NCI-H526 (cell line): ENCODE results near the gene PCDH17.

Source experiments
- DNase-seq, 2 experiments: peaks; one replicate each; lab custom pipeline; 2025; lab: John Stamatoyannopoulos, UW

The PCDH17 gene

DNA sequence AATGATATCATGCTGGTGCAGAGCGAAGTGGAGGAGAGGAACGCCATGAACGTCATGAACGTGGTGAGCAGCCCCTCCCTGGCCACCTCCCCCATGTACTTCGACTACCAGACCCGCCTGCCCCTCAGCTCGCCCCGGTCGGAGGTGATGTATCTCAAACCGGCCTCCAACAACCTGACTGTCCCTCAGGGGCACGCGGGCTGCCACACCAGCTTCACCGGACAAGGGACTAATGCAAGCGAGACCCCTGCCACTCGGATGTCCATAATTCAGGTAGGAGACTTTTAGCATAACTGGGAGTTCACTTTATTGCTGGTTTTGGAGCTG lies 3.3 kb downstream of the PCDH17 start:
- no peak for DNase-seq

DNA sequence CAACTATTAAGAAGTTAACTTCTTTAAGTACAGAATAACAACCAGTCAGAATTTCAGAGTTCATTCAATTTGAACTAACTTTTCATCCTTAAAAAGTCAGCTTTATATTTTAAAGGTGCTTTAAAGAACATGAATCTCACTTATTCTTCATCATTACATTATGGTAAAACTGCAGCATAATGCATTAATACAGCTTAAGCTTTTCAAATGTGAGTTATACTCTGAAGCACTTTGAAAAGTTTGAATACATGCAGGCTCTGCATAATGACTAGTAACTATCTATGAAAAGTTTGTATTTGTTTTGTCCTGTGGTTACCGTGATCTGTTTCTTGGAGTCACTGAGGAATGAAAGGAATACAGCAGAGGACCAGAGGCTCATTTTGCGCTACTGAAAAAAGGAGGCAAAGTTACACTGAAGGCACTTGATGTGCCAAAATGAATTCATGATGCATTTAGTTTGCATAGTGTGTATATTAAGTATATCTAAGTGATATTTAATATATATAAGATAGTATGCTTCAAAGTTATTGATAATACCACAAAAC lies 4.1 kb downstream of the PCDH17 start:
- no peak for DNase-seq

DNA sequence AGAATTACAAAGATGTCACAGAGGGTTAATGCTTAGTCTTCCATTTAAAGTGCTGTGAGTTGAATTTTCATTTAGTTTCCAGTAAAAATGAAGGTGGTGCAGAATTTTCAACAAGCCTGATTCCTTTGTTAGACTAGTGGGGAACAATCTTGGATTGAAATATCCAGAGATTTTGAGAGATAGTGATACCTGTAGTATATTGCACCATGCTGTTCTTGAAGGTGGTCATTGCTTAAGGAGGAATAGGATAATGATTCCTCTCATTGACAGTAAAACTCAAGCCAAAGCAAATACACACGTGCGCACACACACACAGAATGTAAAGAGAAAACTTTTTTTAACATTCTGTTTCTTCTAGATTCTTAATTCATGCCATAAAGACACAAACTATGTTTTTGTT lies 5.3 kb downstream of the PCDH17 start:
- DNase-seq = no peak

DNA sequence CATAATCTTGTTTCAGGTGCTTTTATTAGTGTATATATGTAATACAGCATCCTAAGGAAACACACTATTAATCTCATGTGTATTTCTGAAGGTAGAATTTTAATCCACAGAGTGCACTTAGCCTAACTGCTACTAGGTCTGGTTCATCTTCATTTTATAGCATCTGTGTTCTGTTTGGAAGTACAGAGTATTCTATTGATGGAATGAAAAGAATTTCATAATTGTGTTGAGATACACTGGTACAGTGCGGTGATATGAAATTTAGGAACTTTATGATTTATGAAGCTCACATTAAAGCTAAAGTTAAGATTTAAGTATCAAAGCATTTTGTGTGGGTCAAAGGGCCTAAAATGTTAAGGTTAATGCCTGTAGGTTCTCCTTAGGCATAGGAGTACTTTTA lies 6.0 kb downstream of the PCDH17 start:
- no peak for DNase-seq

DNA sequence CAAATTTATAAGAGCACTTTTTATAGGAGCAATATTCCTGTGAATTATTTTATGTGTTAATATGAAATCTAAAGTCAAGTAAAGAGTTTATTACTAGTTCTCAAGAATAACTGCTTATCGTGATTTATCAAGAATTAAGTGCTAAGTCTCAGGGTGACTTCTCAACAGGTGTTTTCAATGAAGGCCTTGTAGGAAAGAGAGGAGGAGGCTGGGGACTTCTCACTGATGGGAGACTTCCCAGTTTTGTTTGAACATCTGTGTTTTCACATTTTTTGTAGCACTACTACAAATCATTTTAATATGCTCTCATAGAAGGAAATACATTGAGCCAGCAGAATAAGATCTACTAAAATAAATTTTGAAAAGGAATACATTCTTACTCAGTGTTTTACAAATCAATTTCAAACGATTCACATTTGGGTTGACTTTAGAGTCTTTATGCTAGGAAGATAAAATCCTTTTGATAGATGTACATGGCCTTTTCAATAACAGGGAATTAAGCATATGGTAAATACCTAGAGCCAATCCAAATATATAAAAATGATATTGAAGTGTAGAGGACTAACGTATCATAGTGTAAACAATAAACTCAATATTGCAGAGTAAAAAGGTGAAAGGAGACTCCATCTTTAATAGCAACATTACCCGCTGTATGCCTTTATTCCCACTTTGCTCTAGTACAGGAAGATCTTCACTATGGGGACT lies 6.8 kb downstream of the PCDH17 start:
- no peak for DNase-seq

DNA sequence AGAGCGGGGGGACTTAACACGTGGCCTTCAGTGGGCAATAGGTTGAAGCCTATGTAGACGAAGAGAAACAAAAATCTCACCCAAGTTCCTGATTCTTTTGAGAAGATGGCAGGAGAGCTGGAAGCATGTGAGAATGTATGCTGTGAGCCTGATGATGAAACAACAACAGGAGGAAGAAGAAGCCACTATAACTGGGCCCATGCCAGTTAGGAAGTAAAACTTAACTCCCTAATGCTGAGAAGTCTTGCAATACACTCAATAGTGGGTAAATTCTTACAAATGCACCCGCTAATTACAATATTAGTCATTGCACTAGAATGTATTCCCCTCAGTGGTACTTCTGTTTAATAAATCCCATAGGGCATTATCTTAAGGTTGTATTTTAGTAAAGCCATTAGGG lies 9.1 kb downstream of the PCDH17 start:
- DNase-seq = no peak

DNA sequence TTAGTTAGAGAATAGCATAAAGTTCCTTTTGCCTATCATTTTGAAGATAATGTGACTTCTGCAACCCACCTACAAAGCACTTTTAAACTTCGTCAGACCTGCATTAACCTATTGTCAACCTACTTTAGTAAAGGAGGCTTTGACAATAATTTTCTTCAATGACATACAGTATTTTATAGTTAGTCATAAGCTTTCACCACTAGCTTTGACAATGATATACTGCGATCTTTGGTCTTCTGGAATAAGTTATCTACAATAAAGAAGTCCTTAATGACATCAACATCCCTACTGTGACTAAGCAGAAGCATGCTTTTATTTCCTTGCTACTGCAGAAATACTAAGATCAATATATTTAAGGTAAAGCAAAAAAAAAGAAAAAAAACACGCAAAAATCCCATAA lies 9.5 kb downstream of the PCDH17 start:
- no peak for DNase-seq

DNA sequence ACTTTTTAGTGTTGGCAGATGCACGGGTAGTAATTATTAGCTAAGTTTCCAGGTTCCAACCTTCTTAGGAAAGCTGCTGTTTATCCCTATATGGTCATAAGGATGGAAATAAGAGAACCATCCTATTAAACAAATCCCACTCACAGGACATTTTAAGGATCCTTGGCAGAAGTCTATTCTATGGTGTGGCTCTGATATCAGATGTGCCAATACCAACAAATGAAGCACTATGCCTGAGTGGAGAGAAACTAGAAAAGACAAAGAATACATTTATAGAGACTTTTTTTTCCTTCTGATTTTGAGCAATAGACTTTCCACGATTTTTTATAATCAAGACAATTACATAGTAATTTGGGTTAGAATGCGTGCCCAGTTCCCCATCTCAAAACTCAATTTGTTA lies 12.6 kb downstream of the PCDH17 start:
- DNase-seq = no peak

DNA sequence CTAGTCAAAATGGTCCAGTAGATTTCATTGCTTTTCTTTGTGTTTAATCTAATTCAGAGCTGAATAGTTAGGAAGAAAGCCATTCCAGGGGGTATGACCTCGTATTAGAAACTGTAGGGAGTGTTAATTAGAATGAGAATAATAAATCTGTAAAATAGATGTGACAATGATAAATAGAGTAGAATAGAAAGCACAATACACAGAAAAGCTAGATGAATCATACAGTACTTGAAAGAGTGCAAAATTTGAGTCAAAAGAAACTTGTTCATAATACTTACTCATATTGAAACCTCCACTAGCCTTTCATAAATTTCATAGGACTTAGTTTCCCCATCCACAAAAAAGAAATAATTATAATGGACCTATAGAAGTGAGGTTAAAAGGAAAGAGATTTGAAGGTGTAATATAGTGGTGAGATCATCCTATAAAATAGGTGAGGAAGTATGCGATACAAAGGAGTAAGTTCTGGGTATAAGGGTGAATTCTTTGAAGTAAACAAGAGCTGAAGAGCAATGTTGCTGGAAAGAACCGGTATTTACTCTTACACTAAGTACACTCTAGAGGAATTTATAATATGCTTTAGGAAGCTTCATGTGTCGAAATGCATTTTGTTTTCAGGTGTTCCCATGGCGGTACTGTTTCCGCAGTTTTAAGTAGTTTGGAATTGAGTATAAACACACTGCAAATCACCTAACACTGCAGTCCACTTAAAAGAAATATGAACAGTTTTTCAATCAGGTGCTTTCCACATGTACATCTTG lies 21.9 kb downstream of the PCDH17 start:
- no peak for DNase-seq

DNA sequence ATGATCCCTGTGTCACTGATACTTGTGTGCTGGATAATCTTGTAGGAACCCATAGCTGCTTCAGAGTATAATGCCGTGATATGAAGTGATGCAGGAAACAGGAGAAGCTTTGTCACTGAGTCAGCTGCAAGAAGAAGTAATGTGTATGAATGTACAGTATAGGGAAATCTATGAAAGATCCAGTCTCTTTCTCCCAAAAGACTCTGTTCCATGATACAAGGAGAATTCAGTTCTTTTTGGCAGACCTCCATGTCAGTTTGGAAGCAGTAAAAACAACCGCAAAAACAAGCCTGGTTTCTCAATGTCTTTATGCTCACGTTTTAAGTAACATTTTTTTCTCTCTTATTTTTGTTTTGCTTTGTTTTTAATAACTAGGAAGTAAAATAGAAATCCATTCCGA lies 33.9 kb downstream of the PCDH17 start:
- no peak for DNase-seq

DNA sequence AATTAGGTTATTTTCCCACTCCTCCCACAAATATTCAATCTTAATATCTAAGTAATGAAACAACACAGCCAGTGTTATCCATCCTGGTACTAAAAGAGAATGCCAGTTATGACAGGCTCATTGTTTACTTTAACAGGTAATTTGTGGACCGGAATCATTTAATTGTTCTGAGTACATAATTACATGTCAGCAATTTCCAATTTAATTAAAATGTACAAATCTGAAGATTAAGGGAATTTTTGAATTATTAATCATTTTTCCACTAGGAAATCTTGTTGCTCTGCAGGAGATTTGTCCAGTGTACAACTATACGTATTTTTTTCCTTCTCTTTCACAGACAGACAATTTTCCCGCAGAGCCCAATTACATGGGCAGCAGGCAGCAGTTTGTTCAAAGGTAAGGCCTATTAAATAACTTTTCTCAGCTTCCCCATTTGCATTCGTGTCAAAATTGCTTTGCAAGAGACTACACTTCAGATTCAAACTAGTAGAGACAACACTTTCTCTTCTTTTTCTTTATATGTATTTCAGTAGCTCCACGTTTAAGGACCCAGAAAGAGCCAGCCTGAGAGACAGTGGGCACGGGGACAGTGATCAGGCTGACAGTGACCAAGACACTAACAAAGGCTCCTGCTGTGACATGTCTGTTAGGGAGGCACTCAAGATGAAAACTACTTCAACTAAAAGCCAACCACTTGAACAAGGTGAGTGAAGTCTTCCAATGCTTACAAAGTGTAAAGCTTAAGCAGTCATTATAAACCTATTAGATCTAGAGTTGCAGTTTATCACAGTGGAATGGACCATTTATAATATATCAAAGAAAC lies 34.8 kb downstream of the PCDH17 start:
- DNase-seq = no peak

DNA sequence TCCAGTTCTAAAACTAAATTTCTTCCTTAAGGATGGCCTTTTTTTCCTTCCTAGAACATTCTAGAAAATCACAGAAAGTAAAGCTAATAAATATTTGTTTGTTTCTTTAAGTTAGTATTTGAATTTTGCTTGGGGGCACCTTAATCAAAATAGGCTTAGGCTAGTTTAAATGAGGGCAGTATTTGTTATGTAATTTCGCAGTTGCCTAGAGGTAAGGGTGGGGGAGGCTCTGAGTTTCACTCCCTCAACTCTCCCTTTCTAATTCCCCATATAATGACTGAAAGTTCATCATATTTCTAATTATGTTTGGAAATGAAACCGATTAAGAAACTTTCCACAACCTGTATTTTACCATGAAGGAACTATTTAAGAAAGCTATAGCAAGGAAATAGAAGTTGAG lies 40.6 kb downstream of the PCDH17 start:
- no peak for DNase-seq

DNA sequence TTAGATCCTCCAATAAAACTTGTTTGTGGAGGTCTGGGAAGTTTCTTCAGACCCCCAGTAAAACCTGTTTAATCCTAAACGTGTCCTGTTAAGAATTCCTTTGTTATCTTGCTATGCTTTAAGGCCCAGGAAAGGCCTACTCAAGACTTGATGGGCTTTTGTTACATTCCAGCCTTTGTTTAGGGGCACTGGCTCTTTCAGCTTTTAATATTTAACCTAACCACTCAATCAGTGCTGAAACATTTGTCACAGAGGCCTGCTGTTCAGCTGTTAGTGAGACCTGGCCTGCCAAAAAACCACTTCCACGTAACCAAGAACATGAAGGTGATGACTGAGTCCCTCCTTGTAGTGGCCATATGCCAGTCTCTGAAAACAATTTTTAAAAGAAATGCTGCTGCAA lies 41.7 kb downstream of the PCDH17 start:
- no peak for DNase-seq

DNA sequence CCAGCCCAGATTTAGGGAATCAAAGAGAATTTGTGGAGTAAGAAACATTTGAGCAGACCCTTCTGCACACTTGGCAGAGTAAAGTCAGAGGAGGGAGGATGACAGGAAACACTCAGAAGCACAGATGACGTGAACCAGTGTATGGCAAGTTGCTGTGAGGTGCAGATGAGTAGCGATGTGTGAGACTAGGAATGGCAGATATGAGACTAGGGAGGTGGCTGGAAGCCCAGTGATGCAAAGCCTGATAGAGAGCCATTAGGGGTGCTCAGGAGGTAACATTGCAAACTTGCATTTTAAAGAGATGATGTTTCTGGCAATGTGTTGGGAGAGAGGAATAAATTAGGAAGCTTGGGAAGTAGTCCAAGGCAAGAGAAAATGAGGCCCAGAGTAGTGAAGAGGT lies 44.0 kb downstream of the PCDH17 start:
- no peak for DNase-seq

DNA sequence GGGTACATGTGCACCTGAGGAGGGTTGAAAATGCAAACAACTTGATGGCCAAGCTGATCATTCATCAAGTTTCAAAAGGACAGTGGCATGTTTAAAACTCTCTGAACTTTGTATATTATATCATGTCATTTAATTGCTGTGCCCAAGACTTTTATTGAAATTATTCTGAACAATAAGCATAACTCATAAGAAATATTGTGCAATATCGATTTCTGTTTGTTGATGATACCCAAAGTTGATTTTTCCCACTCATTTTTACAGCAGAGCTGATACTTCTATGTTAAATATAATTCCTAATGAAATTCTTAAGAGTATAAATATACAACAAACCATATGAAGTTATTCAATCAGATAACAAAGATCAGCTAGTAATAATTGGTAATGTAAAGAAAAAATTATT lies 49.1 kb downstream of the PCDH17 start:
- DNase-seq = no peak

DNA sequence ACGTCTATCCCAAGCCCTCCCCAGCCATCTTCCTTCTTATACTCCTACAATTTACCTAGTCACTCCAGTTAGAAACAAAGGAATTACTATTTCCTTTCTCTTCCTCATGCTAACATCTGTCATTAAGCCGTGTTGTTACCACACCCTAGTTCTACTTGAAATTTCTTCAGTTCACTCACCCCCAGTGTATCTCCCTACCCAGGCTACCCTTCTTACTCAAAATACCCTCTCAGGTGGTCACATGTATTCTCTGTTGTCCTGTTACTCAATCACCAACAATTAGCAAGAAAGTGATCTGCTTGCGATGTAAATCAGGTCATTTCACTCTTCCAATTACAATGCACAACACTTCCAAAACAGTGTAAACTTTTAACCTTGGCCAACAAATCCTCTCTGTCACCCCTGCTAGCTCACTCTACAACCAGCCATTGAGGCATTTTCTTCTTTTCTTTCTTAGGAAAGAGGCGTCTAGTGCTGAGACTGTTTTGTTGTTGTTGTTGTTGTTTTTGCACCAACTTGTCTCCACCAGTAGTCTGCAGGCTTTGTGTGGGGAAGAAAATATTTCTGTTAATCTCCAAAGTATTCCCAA lies 50.7 kb downstream of the PCDH17 start:
- no peak for DNase-seq

DNA sequence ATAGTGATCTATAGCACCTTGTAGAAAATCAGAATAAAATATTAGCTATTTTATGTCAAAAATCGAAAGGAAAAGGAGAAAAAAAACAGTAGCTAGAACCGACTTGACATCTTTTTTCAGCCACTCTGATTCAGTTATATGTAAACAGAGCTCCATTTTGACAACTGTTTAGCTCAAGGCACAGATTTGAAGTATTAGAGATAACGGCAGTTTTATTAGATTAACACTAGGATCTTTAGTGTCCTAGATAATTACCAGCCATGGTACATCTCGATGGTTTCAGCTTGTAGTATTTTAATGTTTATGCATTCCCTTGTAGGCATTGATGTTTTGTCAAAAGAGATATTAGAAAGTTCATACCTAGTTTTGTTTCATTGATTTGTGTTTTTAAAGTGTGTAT lies 67.3 kb downstream of the PCDH17 start:
- no peak for DNase-seq

DNA sequence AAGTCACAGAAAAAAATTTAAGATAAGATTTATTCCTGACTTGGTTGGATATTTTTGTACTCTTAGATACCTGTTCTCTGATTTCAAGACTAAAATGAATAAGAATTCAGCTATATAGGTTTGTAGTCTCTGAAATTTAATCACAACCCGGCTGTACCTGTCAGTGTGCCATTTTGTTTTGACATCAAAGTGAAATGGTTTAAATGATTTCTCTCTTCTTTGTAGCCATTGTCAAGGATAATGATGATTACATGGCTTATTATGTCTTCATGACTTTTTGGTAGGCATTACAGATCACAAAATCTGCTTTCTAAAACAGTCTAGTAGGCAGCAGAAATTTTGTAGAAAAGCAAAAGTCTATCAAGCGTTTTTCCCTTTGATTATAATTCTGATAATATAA lies 72.5 kb downstream of the PCDH17 start:
- no peak for DNase-seq

DNA sequence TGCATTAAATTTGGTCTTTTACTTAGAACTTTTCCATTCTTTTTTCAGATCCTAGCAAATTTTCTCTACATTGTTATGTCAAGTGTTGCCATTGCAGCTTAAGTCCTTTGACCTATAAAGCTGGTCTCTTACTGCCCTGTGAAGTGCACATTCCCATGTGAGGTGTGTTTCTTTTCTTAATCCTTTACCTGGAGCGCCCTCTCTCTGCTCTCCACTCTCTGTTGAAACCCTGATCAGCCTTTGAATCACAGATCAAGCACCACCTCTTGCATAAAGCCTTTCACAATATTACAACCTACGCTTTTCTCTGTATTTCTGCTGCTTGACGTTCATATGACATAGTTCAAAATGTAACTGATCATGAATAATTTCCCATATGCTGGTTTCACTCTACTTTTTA lies 84.8 kb downstream of the PCDH17 start:
- DNase-seq = peak in 1 of 2 experiments; percentile 2

DNA sequence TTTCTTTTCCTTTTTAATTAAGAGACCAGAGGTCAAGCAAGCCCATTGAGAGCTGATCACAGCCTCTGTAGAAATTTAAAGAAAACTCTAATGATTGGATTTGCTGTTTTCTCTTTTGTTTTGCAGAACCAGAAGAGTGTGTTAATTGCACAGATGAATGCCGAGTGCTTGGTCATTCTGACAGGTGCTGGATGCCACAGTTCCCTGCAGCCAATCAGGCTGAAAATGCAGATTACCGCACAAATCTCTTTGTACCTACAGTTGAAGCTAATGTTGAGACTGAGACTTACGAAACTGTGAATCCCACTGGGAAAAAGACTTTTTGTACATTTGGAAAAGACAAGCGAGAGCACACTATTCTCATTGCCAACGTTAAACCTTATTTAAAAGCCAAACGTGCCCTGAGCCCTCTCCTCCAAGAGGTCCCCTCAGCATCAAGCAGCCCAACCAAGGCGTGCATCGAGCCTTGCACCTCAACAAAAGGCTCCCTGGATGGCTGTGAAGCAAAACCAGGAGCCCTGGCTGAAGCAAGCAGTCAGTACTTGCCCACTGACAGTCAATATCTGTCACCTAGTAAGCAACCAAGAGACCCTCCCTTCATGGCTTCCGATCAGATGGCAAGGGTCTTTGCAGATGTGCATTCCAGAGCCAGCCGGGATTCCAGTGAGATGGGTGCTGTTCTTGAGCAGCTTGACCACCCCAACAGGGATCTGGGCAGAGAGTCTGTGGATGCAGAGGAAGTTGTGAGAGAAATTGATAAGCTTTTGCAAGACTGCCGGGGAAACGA lies 93.1 kb downstream of the PCDH17 start:
- no peak for DNase-seq

DNA sequence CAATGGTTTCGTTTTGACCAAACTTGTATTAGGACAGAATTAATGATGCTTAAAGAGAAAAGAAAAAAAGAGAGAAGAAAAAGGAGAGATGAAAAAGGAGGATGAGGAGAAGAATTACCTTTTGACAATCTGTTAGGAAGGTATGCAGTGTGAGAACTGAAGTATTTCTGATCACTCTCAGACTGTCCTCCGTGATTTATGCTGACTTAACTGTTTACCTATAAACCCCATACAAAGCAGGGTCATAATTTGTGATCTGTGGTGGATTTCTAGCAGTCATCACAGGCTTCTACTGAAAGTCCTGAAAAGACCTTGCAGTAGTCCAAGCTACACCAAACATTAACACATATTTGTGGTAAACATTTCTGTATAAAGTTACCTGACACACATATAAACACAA lies 93.9 kb downstream of the PCDH17 start:
- DNase-seq = no peak

DNA sequence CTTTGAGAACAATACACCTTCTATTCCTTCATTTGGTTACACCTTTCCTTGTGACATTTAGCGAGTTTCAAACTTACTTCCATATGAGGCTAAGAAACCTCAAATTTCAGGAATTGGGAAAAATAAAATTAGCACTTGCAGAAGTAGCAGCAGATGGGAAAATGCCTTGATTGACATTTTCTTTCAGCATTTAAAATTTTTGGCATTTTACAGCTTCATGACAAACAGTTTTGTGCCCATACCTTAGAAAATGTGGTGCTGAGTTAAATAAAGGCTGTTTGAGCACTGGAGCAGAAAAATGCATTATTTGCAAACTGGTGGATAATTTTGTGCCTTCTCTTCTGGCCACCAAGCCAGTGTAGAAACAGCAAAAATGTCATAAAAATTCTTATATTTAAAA lies 95.4 kb downstream of the PCDH17 start:
- DNase-seq = no peak
